HTR-8/SVneo (cell line): ENCODE results near the gene CTNNA1.
A peak's percentile ranks its signal among the peaks of the same experiment; 100 is the strongest.

ENCODE experiments used
- DNase-seq: peaks from one replicate; pipeline ENCODE4 v3.0.0; 2011; ENCODE audit warnings: low spot score, mixed read lengths; ENCODE audit not compliant: insufficient read length
- FAIRE-seq: peaks from 2 replicates; lab custom pipeline; 2011; peaks lifted over from hg19 to GRCh38; lab: Jason Lieb, UNC

Gene CTNNA1

GRCh38 chr5:138975098-138975847 lies 222.0 kb downstream of the CTNNA1 start:
- DNase-seq, result no peak
- FAIRE-seq, result no peak

- peak; percentile 32 for DNase-seq
- no peak for FAIRE-seq
These were observed 224.9 kb downstream of the CTNNA1 start for GRCh38 chr5:138978080-138978479.

- FAIRE-seq (no peak), DNase-seq (no peak)
These were observed 225.4 kb downstream of the CTNNA1 start for GRCh38 chr5:138978581-138978980.

DNA sequence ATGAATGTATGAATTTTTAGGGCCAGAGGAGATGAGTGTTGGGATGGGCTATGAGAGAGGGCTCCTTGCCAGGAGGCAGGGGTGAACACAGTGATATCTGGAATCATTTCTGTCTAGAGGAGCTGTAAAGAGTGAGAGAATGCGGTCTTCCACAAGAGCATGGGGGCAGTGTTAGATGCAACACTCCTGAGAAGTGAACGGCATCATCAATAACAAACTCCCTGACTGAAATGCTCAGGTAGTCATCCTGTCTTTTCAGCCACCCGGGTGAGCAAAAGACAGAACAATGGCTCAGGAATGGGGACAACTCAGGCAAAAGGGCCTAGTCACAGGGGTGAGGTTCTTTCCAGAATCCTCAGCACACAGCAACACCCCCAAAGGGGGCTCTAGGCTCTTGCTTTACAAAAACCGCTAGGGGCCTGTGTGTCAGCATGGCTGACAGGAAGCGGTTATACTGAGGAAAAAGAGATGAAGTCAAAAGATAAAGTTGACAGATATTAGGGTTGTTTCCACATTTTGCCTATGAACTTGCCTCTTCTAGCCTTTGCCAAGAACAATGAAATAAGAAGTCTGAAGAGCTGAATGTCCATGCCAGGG lies 226.6 kb downstream of the CTNNA1 start:
- no peak for DNase-seq

GRCh38 chr5:138980441-138980840 lies 227.2 kb downstream of the CTNNA1 start:
- no peak for DNase-seq

More for the DNA sequence above, 226.6 kb downstream of the CTNNA1 start:
- no peak for FAIRE-seq

DNA sequence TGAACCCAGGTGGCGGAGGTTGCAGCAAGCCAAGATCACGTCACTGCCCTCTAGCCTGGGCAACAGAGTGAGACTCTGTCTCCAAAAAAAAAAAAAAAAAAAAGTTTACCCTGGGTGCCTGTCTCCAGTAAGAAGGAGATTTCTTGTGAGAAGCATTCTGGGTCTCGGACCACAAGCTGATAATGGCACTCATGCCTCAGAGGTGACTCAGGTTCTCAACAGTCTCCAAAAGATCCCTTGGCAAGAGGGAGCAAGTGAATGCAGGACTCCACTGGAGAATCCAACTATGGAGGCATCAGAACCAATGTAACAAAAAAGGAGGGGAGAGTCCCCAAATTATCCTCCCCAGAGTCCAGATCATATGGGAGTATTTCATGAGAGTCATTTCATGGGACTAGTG lies 227.9 kb downstream of the CTNNA1 start:
- no peak for DNase-seq
- no peak for FAIRE-seq

More at GRCh38 chr5:138980441-138980840, 227.2 kb downstream of the CTNNA1 start:
- no peak for FAIRE-seq

DNA sequence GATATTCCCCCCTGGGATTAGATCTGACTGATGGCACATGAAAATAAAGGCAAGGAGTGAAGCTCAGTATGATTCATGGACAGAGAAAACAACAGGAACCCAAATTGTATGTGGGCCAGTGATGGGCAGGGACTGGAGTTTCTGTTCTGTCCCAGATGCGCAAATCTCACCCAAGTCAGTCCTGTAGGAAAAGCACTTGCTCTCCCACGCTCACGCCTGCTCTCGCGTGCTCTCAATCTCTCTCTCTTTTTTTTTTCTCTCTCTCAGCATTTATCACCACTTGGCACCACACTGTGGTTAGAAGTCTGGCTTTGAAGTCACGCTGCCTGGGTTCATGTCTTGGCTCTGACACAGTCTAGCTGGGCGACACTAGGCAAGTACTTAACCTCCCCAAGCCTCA lies 228.4 kb downstream of the CTNNA1 start:
- FAIRE-seq (no peak), DNase-seq (no peak)

- no peak for FAIRE-seq
- no peak for DNase-seq
These were observed 230.8 kb downstream of the CTNNA1 start for GRCh38 chr5:138983984-138984383.
